Left kidney (tissue), 2 donors: Measurements from ENCODE around the gene ADAP1. TPM values are rescaled to one million over a fixed set of nuclear protein-coding genes. Genes with fewer than 3 reads are reported as not detected.
"Not testable (repeated sequence)": the region's sequence is repeated elsewhere in the genome, so short reads cannot be mapped to it uniquely, and the experiment has no call there.

Experiments used
- DNase-seq: peaks from one replicate; pipeline ENCODE4 v3.0.0-alpha.2; 2013
- polyA plus RNA-seq: library from polyadenylated mRNA; unstranded; fragments of 120-200 nt; gene quantifications from one replicate; pipeline ENCODE4 v1.2.1, GENCODE V29; 2013; ENCODE audit not compliant: insufficient read length

ADAP1 gene
- polyA plus RNA-seq, 1 donor, result 11.0 TPM

- DNase-seq, result no peak
Measured at GRCh38 chr7:975702-976473, 21.4 kb upstream of the ADAP1 start.

- peak; percentile 78 for DNase-seq
Measured at GRCh38 chr7:974820-975681, 20.6 kb upstream of the ADAP1 start, which contains the start of gene COX19. COX19 (minus strand) TSS chr7:975549; CDS start chr7:975509, 40 bp downstream.

DNA sequence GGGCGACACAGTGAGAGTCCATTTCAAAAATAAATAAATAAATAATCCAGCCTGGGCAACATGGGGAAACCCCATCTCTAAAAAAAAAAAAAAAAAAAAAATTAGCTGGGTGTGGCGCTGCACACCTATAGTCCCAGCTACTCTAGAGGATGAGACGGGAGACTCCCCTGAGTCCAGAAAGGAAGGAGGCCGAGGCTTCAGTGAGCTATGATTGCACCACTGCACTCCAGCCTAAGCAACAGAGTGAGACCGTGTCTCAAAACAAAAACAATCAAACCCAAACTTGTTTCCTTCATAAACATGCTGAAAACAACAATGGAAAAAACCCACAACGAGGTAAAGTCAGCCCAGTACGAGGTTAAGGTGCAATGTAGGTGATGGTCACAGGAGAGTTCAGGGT is 19.7 kb upstream of the ADAP1 start:
- no peak for DNase-seq

GRCh38 chr7:973312-973711 is 18.8 kb upstream of the ADAP1 start:
- no peak for DNase-seq

DNA sequence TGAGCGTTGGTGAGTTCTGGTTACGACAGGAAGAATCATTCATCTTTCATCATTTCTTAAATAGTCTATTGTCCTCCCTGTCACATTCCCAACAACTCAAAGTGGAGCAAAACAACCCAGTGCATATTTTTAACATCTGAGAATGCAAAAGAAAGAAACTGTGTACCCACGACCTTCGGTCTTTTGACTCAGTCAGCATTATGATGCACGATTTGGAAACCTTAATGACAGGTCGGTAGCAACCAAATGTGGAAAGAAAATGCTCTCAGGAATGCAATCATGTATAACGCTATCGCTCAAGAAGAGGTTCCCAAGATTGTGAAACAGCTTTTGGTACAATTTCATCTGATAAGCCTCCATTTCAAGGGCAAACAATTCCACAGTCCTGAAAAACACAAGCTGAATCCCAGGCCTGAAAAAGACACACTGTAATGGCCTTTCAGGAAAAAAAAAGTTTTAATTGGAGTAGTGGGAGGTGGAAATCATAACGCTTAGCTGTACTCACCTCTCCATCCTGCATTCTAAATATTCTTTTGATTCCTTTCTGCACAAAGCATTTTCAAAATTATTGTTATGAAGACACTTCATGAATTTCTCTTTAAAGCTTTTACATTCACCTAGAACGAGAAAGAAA is 18.3 kb upstream of the ADAP1 start:
- no peak for DNase-seq

- no peak for DNase-seq
Measured at GRCh38 chr7:972110-972509, 17.6 kb upstream of the ADAP1 start.

DNA sequence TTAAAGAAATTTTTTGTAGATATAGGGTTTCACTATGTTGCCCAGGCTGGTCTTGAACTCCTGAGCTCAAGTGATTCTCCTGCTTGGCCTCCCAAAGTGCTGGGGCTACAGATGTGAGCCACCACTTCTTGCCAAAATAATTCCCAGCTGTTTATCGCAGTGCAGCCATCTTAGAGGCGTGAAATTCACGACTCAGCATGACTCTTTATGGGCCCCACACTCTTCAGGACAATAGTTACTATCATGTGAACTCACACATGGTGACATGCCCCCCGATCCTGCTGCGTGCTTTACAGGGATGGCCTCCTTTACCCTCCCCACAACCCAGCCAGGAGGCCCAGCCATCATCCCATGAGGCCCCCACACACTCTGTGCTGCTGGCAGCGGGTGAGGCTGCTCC is 16.3 kb upstream of the ADAP1 start:
- no peak for DNase-seq

GRCh38 chr7:969403-969802 is 14.9 kb upstream of the ADAP1 start:
- DNase-seq, result no peak

GRCh38 chr7:968205-969105 is 14.0 kb upstream of the ADAP1 start:
- DNase-seq, result no peak

DNA sequence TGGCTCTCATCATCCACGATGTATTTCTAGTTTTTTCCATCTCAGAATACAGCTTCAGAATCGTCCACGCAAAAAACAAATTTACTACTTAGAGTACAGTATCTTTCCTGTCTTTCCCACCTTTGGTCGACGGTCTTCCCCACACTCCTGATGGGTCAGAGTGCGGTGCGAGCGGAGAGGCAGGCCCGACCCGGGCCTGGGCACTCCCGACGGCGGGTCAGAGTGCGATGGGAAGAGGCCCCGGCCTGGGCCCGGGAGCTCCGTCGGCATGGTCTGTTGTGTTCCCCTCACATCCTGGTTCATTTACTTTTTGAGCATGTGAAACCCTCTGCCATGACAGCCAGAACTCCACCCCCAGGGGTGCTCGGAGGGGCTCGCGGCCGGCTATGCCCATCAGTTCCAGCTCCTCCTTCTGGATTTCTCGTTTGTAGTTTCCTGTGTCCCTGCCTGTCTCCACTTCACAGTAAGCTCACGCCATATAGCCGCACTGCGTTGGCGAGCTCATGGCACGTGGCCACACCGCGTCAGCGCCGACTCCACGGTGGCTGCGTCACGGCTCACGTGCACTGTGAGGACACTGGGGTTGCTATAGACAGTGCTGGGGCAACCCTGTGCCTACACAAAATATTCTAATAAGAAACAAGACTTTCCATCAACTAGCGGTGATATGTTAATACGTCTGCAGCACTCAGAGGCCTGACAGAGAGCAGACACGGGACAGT is 13.0 kb upstream of the ADAP1 start:
- no peak for DNase-seq

- no peak for DNase-seq
Measured at GRCh38 chr7:966291-967069, 12.0 kb upstream of the ADAP1 start.

GRCh38 chr7:964401-965231 is 10.1 kb upstream of the ADAP1 start:
- no peak for DNase-seq

- no peak for DNase-seq
Measured at GRCh38 chr7:963236-964078, 9.0 kb upstream of the ADAP1 start.

GRCh38 chr7:962401-963081 is 8.1 kb upstream of the ADAP1 start:
- DNase-seq, result no peak

DNA sequence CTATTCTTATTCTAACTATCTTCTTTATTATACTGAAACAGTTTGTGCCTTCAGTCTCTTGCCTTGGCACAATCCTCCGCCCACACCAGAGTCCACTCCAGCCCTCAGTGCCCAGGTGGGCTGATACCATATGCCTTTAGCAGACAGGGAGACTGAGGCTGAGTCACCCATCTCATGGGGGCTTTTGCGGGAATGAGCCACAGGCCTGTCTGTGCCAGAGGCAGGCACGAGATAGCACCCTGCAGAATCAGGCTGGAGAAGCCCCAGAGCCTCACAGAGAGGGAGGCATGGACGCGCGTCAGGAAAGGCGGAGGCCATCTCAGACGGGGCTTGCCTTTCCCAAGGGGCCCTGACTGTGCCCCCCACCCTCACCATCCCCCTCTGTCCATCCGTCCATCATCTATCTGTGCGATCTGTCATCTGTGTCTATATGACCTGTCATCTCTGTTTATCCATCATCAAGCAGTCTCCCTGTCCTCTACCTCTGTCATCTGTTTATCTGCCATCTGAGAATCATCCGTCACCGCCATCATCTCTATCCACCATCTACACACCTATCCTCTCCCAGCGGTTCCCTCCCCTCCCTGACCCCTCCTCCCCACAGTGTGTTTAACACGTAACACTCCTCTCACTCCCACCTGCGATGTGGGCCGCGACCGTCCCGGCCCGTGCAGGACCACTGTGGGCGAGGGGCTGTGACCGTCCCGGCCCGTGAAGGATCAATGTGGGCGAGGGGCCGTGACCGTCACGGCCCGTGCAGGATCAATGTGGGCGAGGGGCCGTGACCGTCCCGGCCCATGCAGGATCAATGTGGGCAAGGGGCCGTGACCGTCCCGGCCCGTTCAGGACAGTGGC is 7.3 kb upstream of the ADAP1 start:
- DNase-seq, result no peak

DNA sequence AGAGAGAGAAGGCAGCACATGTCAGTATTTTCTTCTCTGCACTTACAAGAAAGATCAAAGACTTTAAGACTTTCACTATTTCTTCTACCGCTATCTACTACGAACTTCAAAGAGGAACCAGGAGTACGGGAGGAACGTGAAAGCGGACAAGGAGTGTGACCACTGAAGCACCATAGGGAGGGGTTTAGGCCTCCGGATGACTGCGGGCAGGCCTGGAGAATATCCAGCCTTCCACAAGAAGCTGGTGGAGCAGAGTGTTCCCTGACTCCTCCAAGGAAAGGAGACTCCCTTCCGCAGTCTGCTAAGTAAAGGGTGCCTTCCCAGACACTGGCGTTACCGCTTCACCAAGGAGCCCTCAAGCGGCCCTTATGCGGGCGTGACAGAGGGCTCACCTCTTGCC is 6.5 kb upstream of the ADAP1 start:
- DNase-seq, result not testable (repeated sequence)
